Measurements from ENCODE around the gene FAM83D. TPM values are rescaled to one million over a fixed set of nuclear protein-coding genes. Genes with fewer than 3 reads are reported as not detected.
A peak's percentile ranks its signal among the peaks of the same experiment; 100 is the strongest.

Gene FAM83D
- total RNA-seq, 3 donors from 2014 or later (not counting 1 experiment from before 2014, with no cell fraction given), result 1.1 to 2.7 (median 2.1) TPM

GRCh38 chr20:38888059-38888831 lies 38.0 kb upstream of the FAM83D start:
- TF ChIP-seq CTCF (IDR thresholded peaks at IDR 0.05), result no peak
- H3K27me3 ChIP-seq (ENCODE audit: control insufficient read depth, insufficient read depth, low read length), result no peaks in the 10 kb centered on the region
- H3K27ac Mint-ChIP-seq, result peak overlapping the region; percentile 22 to 51
- H3K9me3 ChIP-seq (ENCODE audit: control insufficient read depth, insufficient read depth, low read length), result no peaks in the 10 kb centered on the region
- ATAC-seq (no peak), DNase-seq (no peak)
- H3K9me3 Mint-ChIP-seq, result no peaks in the 10 kb centered on the region
- intact Hi-C loops (cut with micrococcal nuclease), result no loop called here
- H3K4me3 Mint-ChIP-seq, result no peak overlapping the region
- WGBS (ENCODE audit: insufficient coverage), result 89% methylated on average over 12 of the region's 13 CpGs
- H3K27me3 Mint-ChIP-seq (ENCODE audit: low read depth in 2 of 2), result no peaks in the 10 kb centered on the region
- H3K36me3 ChIP-seq (ENCODE audit: control insufficient read depth, insufficient read depth, low read length), result peaks cover 8% of the 10 kb centered on the region
- no peak overlapping the region for H3K4me3 ChIP-seq (ENCODE audit: low read length)
- H3K4me1 Mint-ChIP-seq, result peaks cover 39 to 52% of the 10 kb centered on the region in 2 donors
- H3K36me3 Mint-ChIP-seq, result no peaks in the 10 kb centered on the region
- no peak overlapping the region for H3K27ac ChIP-seq (ENCODE audit: low read length)
- H3K4me1 ChIP-seq (ENCODE audit: control insufficient read depth, insufficient read depth, low read length), result peaks cover 45% of the 10 kb centered on the region

GRCh38 chr20:38889050-38889449 lies 37.2 kb upstream of the FAM83D start:
- no peak overlapping the region for H3K27ac ChIP-seq (ENCODE audit: low read length)
- H3K27me3 ChIP-seq (ENCODE audit: control insufficient read depth, insufficient read depth, low read length), result no peaks in the 10 kb centered on the region
- H3K4me3 ChIP-seq (ENCODE audit: low read length), result no peak overlapping the region
- no peaks in the 10 kb centered on the region for H3K36me3 Mint-ChIP-seq
- intact Hi-C loops (cut with micrococcal nuclease), result no loop called here
- no peaks in the 10 kb centered on the region for H3K9me3 Mint-ChIP-seq
- H3K4me1 Mint-ChIP-seq, result peaks cover 43 to 52% of the 10 kb centered on the region in 2 donors
- TF ChIP-seq CTCF (IDR thresholded peaks at IDR 0.05), result no peak
- no peaks in the 10 kb centered on the region for H3K9me3 ChIP-seq (ENCODE audit: control insufficient read depth, insufficient read depth, low read length)
- peak overlapping the region in 1 of 2 donors; percentile 82 for H3K27ac Mint-ChIP-seq
- no peak for DNase-seq
- H3K36me3 ChIP-seq (ENCODE audit: control insufficient read depth, insufficient read depth, low read length), result peaks cover 8% of the 10 kb centered on the region
- ATAC-seq, result no peak
- H3K4me3 Mint-ChIP-seq, result no peak overlapping the region
- H3K27me3 Mint-ChIP-seq (ENCODE audit: low read depth in 2 of 2), result no peaks in the 10 kb centered on the region
- H3K4me1 ChIP-seq (ENCODE audit: control insufficient read depth, insufficient read depth, low read length), result peaks cover 45% of the 10 kb centered on the region
- 100% methylated on average over 2 of the region's 2 CpGs for WGBS (ENCODE audit: insufficient coverage)

GRCh38 chr20:38889792-38890496 lies 36.3 kb upstream of the FAM83D start:
- H3K27ac ChIP-seq (ENCODE audit: low read length), result no peak overlapping the region
- TF ChIP-seq CTCF (IDR thresholded peaks at IDR 0.05), result no peak
- Mint-ChIP-seq H3K4me3 (no peak overlapping the region), H3K4me1 (peaks cover 46 to 58% of the 10 kb centered on the region in 2 donors), H3K9me3 (no peaks in the 10 kb centered on the region), H3K27me3 (ENCODE audit: low read depth in 2 of 2) (no peaks in the 10 kb centered on the region), H3K27ac (peak overlapping the region; percentile 80 to 82), H3K36me3 (no peaks in the 10 kb centered on the region)
- H3K27me3 ChIP-seq (ENCODE audit: control insufficient read depth, insufficient read depth, low read length), result no peaks in the 10 kb centered on the region
- ATAC-seq, result no peak
- DNase-seq, result no peak
- no peak overlapping the region for H3K4me3 ChIP-seq (ENCODE audit: low read length)
- H3K9me3 ChIP-seq (ENCODE audit: control insufficient read depth, insufficient read depth, low read length), result no peaks in the 10 kb centered on the region
- intact Hi-C loops (cut with micrococcal nuclease), result loop anchor here (5.0 kb wide), 2 partner anchors 33 to 48 kb away; no protein-coding TSS in a partner anchor
- peaks cover 46% of the 10 kb centered on the region for H3K4me1 ChIP-seq (ENCODE audit: control insufficient read depth, insufficient read depth, low read length)
- WGBS (ENCODE audit: insufficient coverage), result 93% methylated on average over 13 of the region's 13 CpGs
- H3K36me3 ChIP-seq (ENCODE audit: control insufficient read depth, insufficient read depth, low read length), result peaks cover 8% of the 10 kb centered on the region
